HL-60 (cell line): Measurements from ENCODE around the gene ECSCR.

Experiments
- CTCF ChIP-seq: IDR thresholded peaks from one replicate; pipeline ENCODE4 v1.5.1; 2011; ENCODE audit warnings: low read length, control low read depth, inconsistent platforms; ENCODE audit not compliant: insufficient read depth
- GABPA ChIP-seq: IDR thresholded peaks from 2 replicates; pipeline ENCODE4 v1.6.1; 2012; ENCODE audit warnings: low read depth
- POLR2AphosphoS5 ChIP-seq: IDR thresholded peaks from 2 replicates; pipeline ENCODE4 v1.6.1; 2012; ENCODE audit warnings: low read depth
- REST ChIP-seq: IDR thresholded peaks from 2 replicates; pipeline ENCODE4 v1.6.1; 2012; ENCODE audit warnings: low read depth; ENCODE audit not compliant: insufficient replicate concordance
- SPI1 ChIP-seq: IDR thresholded peaks from 2 replicates; pipeline ENCODE4 v1.6.1; 2012; ENCODE audit warnings: low read depth, mild to moderate bottlenecking, borderline replicate concordance

GRCh38 chr5:139494256-139494655 is 31.7 kb upstream of the ECSCR start:
- TF ChIP-seq POLR2AphosphoS5 = no peak
- no peak for TF ChIP-seq CTCF
- no peak for TF ChIP-seq REST
- no peak for TF ChIP-seq GABPA
- TF ChIP-seq SPI1 = no peak
